K562 (cell line): Measurements from ENCODE around the gene CAPN12. TPM values are rescaled to one million over a fixed set of nuclear protein-coding genes. Genes with fewer than 3 reads are reported as not detected.
"Not testable (repeated sequence)": the region's sequence is repeated elsewhere in the genome, so short reads cannot be mapped to it uniquely, and the experiment has no call there.

Source experiments
- ATAC-seq: fragments of 200-7000 bp; cut with Tn5 transposase; 3 replicates; pipeline ENCODE4 v1.9.1; 2020; ENCODE audit warnings: moderate library complexity
- BruUV-seq: library from RNA; stranded (reverse); fragments of 400-500 nt; replicated peaks from 2 replicates; lab custom pipeline; 2021; lab: Mats Ljungman, UMichigan
- CTCF ChIA-PET: fragments of 300-600 bp; formaldehyde crosslinking; extraction: SDS; loops from one replicate; lab custom pipeline; 2021; ENCODE audit warnings: low intra/inter-chr PET ratio; lab: Yijun Ruan, JAX
- POLR2A ChIA-PET: fragments of 300-600, 350-650 bp; sonication (Branson Sonifier 250); formaldehyde crosslinking; extraction: SDS; loops from one replicate; lab custom pipeline; 2021; ENCODE audit warnings: antibody characterized with exemption, inconsistent platforms; lab: Yijun Ruan, JAX
- DNase-seq, 4 experiments: peaks; one replicate each; pipeline versions ENCODE4 v3.0.0 to v3.0.0-alpha.2; 2011 to 2018; ENCODE audit warnings: low spot score in 3 of 4, mixed read lengths in 3 of 4; ENCODE audit errors: extremely low read depth in 1 of 4
- FAIRE-seq: peaks from 2 replicates; lab custom pipeline; 2011; peaks lifted over from hg19 to GRCh38; lab: Jason Lieb, UNC
- H2AFZ ChIP-seq: 2 replicates; pipeline ENCODE4 v1.6.0; 2011; ENCODE audit warnings: low read depth, low read length, control low read depth, inconsistent platforms
- H3K27ac ChIP-seq: fragments of 200-600 bp; 3 replicates; pipeline ENCODE4 v1.8.0; 2011; ENCODE audit warnings: low read depth, mild to moderate bottlenecking, control low read depth, inconsistent platforms, low read length, moderate library complexity, mixed read lengths; ENCODE audit errors: extremely low read depth
- H3K27me3 ChIP-seq, 2 experiments: fragments of 300-600 bp in 1 of 2; 2 replicates in 1 of 2; 3 replicates in 1 of 2; pipeline versions ENCODE4 v1.6.0 to v1.8.0; 2011; ENCODE audit warnings: inconsistent platforms in 2 of 2, low read length in 2 of 2, mild to moderate bottlenecking in 1 of 2, mixed read lengths in 1 of 2, moderate library complexity in 1 of 2; ENCODE audit not compliant: control insufficient read depth in 2 of 2, insufficient read depth in 2 of 2
- H3K36me3 ChIP-seq: fragments of 300-600 bp; 3 replicates; pipeline ENCODE4 v1.8.0; 2011; ENCODE audit warnings: mild to moderate bottlenecking, low read length, inconsistent platforms; ENCODE audit not compliant: control insufficient read depth, insufficient read depth
- H3K4me1 ChIP-seq, 2 experiments: fragments of 200-600 bp in 1 of 2; replicated peaks in 1 of 2; 2 replicates in 1 of 2; 3 replicates in 1 of 2; pipeline versions ENCODE4 v1.5.1 to v1.8.0; 2011; ENCODE audit warnings: inconsistent platforms in 2 of 2, low read length in 2 of 2, mild to moderate bottlenecking in 1 of 2, mixed read lengths in 1 of 2, moderate library complexity in 1 of 2; ENCODE audit not compliant: control insufficient read depth in 2 of 2, insufficient read depth in 2 of 2
- H3K4me2 ChIP-seq: 2 replicates; pipeline ENCODE4 v1.6.1; 2011; ENCODE audit warnings: low read length, control low read depth, inconsistent platforms, mixed read lengths; ENCODE audit not compliant: insufficient read depth
- H3K4me3 ChIP-seq: fragments of 200-600 bp; sonication (generic), shearing (Covaris generic); 2 replicates; pipeline ENCODE4 v1.5.1; 2016; ENCODE audit warnings: control low read depth, inconsistent platforms
- H3K79me2 ChIP-seq: fragments of 200-600 bp; 3 replicates; pipeline ENCODE4 v1.8.0; 2011; ENCODE audit warnings: low read length, inconsistent platforms; ENCODE audit not compliant: control insufficient read depth, insufficient read depth
- H3K9ac ChIP-seq, 2 experiments: 2 replicates each; pipeline versions ENCODE4 v1.6.0 to v1.6.1; 2011; ENCODE audit warnings: low read depth in 2 of 2, low read length in 2 of 2, control low read depth in 1 of 2, inconsistent platforms in 1 of 2, mild to moderate bottlenecking in 1 of 2, mixed read lengths in 1 of 2; ENCODE audit not compliant: insufficient read depth in 1 of 2
- H3K9me1 ChIP-seq: one replicate; pipeline ENCODE4 v1.6.0; 2011; ENCODE audit warnings: inconsistent platforms, mild to moderate bottlenecking, low read length, moderate library complexity; ENCODE audit not compliant: control insufficient read depth, insufficient read depth
- H3K9me3 ChIP-seq: replicated peaks from 2 replicates; pipeline ENCODE4 v1.5.1; 2011; ENCODE audit warnings: low read depth, low read length, inconsistent platforms; ENCODE audit not compliant: control insufficient read depth, insufficient read depth
- H4K20me1 ChIP-seq: replicated peaks from 2 replicates; pipeline ENCODE4 v1.6.1; 2011; ENCODE audit warnings: low read length, inconsistent platforms, mixed read lengths; ENCODE audit not compliant: control insufficient read depth, insufficient read depth
- ARID1B ChIP-seq: fragments of 450-650 bp; IDR thresholded peaks from 2 replicates; pipeline ENCODE4 v1.6.1; 2016; ENCODE audit warnings: antibody characterized with exemption, mild to moderate bottlenecking, inconsistent platforms
- HMBOX1 ChIP-seq: sonication (generic); IDR thresholded peaks from 2 replicates; pipeline ENCODE4 v1.6.1; 2016
- MEIS2 ChIP-seq: fragments of 450-650 bp; IDR thresholded peaks from 2 replicates; pipeline ENCODE4 v1.6.1; 2014; ENCODE audit warnings: mild to moderate bottlenecking; ENCODE audit not compliant: partially characterized antibody
- PKNOX1 ChIP-seq: fragments of 450-650 bp; IDR thresholded peaks from 2 replicates; pipeline ENCODE4 v1.6.1; 2016
- SMARCA4 ChIP-seq: fragments of 450-650 bp; IDR thresholded peaks from 2 replicates; pipeline ENCODE4 v1.6.1; 2016
- ZNF592 ChIP-seq: fragments of 450-650 bp; IDR thresholded peaks from 2 replicates; pipeline ENCODE4 v1.6.1; 2017; ENCODE audit warnings: antibody characterized with exemption, mild to moderate bottlenecking
- WGBS: fragments of 100-300 bp; shearing (Covaris generic); methylation state at CpG from one replicate; pipeline ENCODE4 v1.1.6; 2016; ENCODE audit warnings: low coverage, mixed read lengths; ENCODE audit not compliant: insufficient coverage; ENCODE audit errors: missing lambda C conversion rate; 5-methylcytosine and 5-hydroxymethylcytosine counted together
- in situ Hi-C: fragments of 300-500 bp; cut with MboI; formaldehyde crosslinking; loops from 4 replicates; pipeline ENCODE4 v1.15.0; 2018; ENCODE audit warnings: inconsistent platforms, mixed read lengths
- intact Hi-C: fragments of 100-400 bp; cut with micrococcal nuclease; formaldehyde crosslinking; loops from 2 replicates; pipeline ENCODE4 v1.14.2; 2022
- polyA plus RNA-seq, 8 experiments: library from polyadenylated mRNA; depleted of rRNA in 4 of 8; stranded (reverse) in 5 of 8; unstranded in 3 of 8; fragments of >200 nt; fragmentation: Nextera tagmentation in 2 of 8; fragmentation: Illumina TruSeq in 1 of 8; extraction: Ambion mirVana in 2 of 8; extraction: Trizol in 1 of 8; gene quantifications; 2 replicates each; pipeline versions ENCODE4 v1.2.1 to v1.2.3, GENCODE V29; 2011 to 2014; ENCODE audit warnings: inconsistent platforms in 1 of 8, missing spikeins in 1 of 8
- total RNA-seq, 7 experiments: library from RNA; depleted of rRNA in 6 of 7; stranded (reverse); fragments of >200 nt in 6 of 7; fragmentation: Illumina TruSeq in 2 of 7; extraction: Trizol in 2 of 7; gene quantifications; 2 replicates each; pipeline versions ENCODE4 v1.2.1 to v1.2.3, GENCODE V29; 2011 to 2021; ENCODE audit warnings: low replicate concordance in 1 of 7

CAPN12 gene
- total and polyA plus RNA-seq, 9 of the 15 experiments (the other 6 are each of a cell fraction or from before 2014, with no cell fraction given): 0.83 to 7.0 (median 1.6) TPM

GRCh38 chr19:38753783-38754182, 9.5 kb upstream of the CAPN12 start:
- 9% methylated on average over 3 of the region's 3 CpGs for WGBS
- Histone ChIP-seq H2AFZ (peak overlapping the region; percentile 66), H3K4me1 (peaks cover 0 to 14% of the 10 kb centered on the region in 2 experiments; a peak in 3 of 5 replicates)
- POLR2A ChIA-PET, intact Hi-C loops, in situ Hi-C loops, H3K27ac ChIP-seq, BruUV-seq, H3K36me3 ChIP-seq, H4K20me1 ChIP-seq, DNase-seq, CTCF ChIA-PET, H3K9ac ChIP-seq, H3K4me3 ChIP-seq, H3K9me3 ChIP-seq, H3K4me2 ChIP-seq, H3K27me3 ChIP-seq, H3K9me1 ChIP-seq, FAIRE-seq, H3K79me2 ChIP-seq, ATAC-seq: not testable (repeated sequence)
- TF ChIP-seq PKNOX1 (peak; percentile 71), HMBOX1 (peak; percentile 39; the same call in 1 of the 2 replicates), ARID1B (peak; percentile 44; the same call in 1 of the 2 replicates), SMARCA4 (0 out of 2 replicates have a peak, but pooled peaks have one; percentile 9), ZNF592 (peak; percentile 41; the same call in 1 of the 2 replicates), MEIS2 (peak; percentile 66)
